ENCODE data around the gene MAPT. TPM values are rescaled to one million over a fixed set of nuclear protein-coding genes. Genes with fewer than 3 reads are reported as not detected.

The MAPT gene
- total RNA-seq, 1 donor from 2014 or later: 2.1 TPM

DNA sequence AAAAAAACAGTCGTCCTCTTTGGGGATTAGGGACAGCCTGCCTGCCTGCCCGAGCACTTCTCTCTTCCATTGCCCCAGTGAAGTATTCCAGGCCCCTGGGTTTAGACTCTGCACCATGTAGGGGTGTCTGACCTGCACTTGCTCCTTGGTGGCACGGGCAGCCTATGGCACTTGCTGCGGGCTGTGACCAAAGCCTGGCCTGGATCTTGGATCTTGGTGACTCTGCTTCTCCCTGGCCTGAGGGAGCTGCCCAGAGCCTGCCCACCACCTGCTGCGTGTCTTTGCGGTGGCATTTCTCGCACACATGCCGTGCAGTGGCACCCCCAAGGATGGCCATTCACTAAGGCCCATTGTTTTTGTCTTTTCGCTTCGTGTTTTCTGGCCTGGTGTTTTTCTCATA is 98.5 kb downstream of the MAPT start:
- H3K36me3 ChIP-seq (ENCODE audit: insufficient read depth, low read length): no peaks in the 10 kb centered on the region
- DNase-seq (ENCODE audit: low read depth) (no peak), FAIRE-seq (no peak)
- TF ChIP-seq EZH2 (IDR thresholded peaks at IDR 0.05; ENCODE audit: insufficient read depth, low read length) (no peak), CTCF (IDR thresholded peaks at IDR 0.05; ENCODE audit: insufficient read depth, low read depth, low read length) (no peak)
- H3K4me2 ChIP-seq (ENCODE audit: low read length): no peak overlapping the region
- no peaks in the 10 kb centered on the region for H4K20me1 ChIP-seq (ENCODE audit: insufficient read depth, low read length)
- no peak overlapping the region for H3K4me3 ChIP-seq (ENCODE audit: insufficient read depth, low read depth, low read length)
- H3K27me3 Mint-ChIP-seq (ENCODE audit: low read depth, unreplicated experiment): peaks cover 3% of the 10 kb centered on the region
- H3K4me3 Mint-ChIP-seq (ENCODE audit: unreplicated experiment): no peak overlapping the region
- no peak overlapping the region for H3K27ac ChIP-seq (ENCODE audit: low read depth, low read length)
- peaks cover 4% of the 10 kb centered on the region for H3K4me1 Mint-ChIP-seq (ENCODE audit: low read depth, unreplicated experiment)
- H3K9me3 ChIP-seq (ENCODE audit: insufficient read depth, low read depth, low read length): no peaks in the 10 kb centered on the region
- H3K79me2 ChIP-seq (ENCODE audit: insufficient read depth, low read length): no peaks in the 10 kb centered on the region
- no peak overlapping the region for H3K9ac ChIP-seq (ENCODE audit: low read length)
- H3K27ac Mint-ChIP-seq (ENCODE audit: unreplicated experiment): no peak overlapping the region
- H3K27me3 ChIP-seq (ENCODE audit: insufficient read depth, low read length): peaks cover 2% of the 10 kb centered on the region
- H3K36me3 Mint-ChIP-seq (ENCODE audit: low read depth, unreplicated experiment): no peaks in the 10 kb centered on the region
- H3K4me1 ChIP-seq (ENCODE audit: insufficient read depth, low read length): peaks cover 6% of the 10 kb centered on the region
- H2AFZ ChIP-seq (ENCODE audit: low read depth, low read length): no peak overlapping the region
- H3K9me3 Mint-ChIP-seq (ENCODE audit: unreplicated experiment): peaks cover 9% of the 10 kb centered on the region

- no peak overlapping the region for H3K27ac ChIP-seq (ENCODE audit: low read depth, low read length)
- H3K27ac Mint-ChIP-seq (ENCODE audit: unreplicated experiment): no peak overlapping the region
- no peaks in the 10 kb centered on the region for H3K27me3 ChIP-seq (ENCODE audit: insufficient read depth, low read length)
- FAIRE-seq (no peak), DNase-seq (ENCODE audit: low read depth) (no peak)
- peaks cover 4% of the 10 kb centered on the region for H3K4me1 Mint-ChIP-seq (ENCODE audit: low read depth, unreplicated experiment)
- H3K9me3 ChIP-seq (ENCODE audit: insufficient read depth, low read depth, low read length): no peaks in the 10 kb centered on the region
- no peak overlapping the region for H3K4me2 ChIP-seq (ENCODE audit: low read length)
- H3K36me3 ChIP-seq (ENCODE audit: insufficient read depth, low read length): no peaks in the 10 kb centered on the region
- no peak overlapping the region for H3K4me3 Mint-ChIP-seq (ENCODE audit: unreplicated experiment)
- H3K36me3 Mint-ChIP-seq (ENCODE audit: low read depth, unreplicated experiment): no peaks in the 10 kb centered on the region
- H3K9me3 Mint-ChIP-seq (ENCODE audit: unreplicated experiment): peaks cover 7% of the 10 kb centered on the region
- no peak overlapping the region for H3K4me3 ChIP-seq (ENCODE audit: insufficient read depth, low read depth, low read length)
- no peak for TF ChIP-seq EZH2 (IDR thresholded peaks at IDR 0.05; ENCODE audit: insufficient read depth, low read length)
- H3K4me1 ChIP-seq (ENCODE audit: insufficient read depth, low read length): peaks cover 6% of the 10 kb centered on the region
- H2AFZ ChIP-seq (ENCODE audit: low read depth, low read length): no peak overlapping the region
- H3K27me3 Mint-ChIP-seq (ENCODE audit: low read depth, unreplicated experiment): peaks cover 3% of the 10 kb centered on the region
- no peak overlapping the region for H3K9ac ChIP-seq (ENCODE audit: low read length)
- H3K79me2 ChIP-seq (ENCODE audit: insufficient read depth, low read length): no peaks in the 10 kb centered on the region
- H4K20me1 ChIP-seq (ENCODE audit: insufficient read depth, low read length): no peaks in the 10 kb centered on the region
These were observed 99.7 kb downstream of the MAPT start for GRCh38 chr17:45993962-45994627.

DNA sequence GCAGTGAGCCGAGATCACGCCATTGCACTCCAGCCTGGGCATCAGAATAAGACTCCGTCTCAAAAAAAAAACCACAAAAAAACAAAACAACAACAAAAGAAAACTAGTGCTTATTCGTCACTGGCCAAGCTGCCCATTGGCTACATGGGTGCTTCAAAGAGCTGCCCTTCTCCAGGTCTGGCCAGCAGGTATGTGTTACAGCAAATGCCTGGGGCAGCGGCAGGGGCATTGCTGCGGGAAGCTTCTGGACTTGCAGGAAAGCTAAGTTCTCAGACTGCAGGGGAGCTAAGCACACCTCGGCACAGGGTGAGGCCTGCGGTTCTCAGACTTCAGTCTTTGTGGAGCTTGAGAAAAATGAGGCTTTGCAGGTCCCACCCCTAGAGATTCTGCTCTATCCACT is 100.6 kb downstream of the MAPT start:
- Histone ChIP-seq H3K4me3 (ENCODE audit: insufficient read depth, low read depth, low read length) (no peak overlapping the region), H3K27ac (ENCODE audit: low read depth, low read length) (no peak overlapping the region), H3K9ac (ENCODE audit: low read length) (no peak overlapping the region), H4K20me1 (ENCODE audit: insufficient read depth, low read length) (no peaks in the 10 kb centered on the region), H3K4me2 (ENCODE audit: low read length) (no peak overlapping the region), H3K36me3 (ENCODE audit: insufficient read depth, low read length) (no peaks in the 10 kb centered on the region), H3K27me3 (ENCODE audit: insufficient read depth, low read length) (no peaks in the 10 kb centered on the region), H3K4me1 (ENCODE audit: insufficient read depth, low read length) (peaks cover 6% of the 10 kb centered on the region), H2AFZ (ENCODE audit: low read depth, low read length) (no peak overlapping the region), H3K79me2 (ENCODE audit: insufficient read depth, low read length) (no peaks in the 10 kb centered on the region), H3K9me3 (ENCODE audit: insufficient read depth, low read depth, low read length) (no peaks in the 10 kb centered on the region)
- FAIRE-seq: no peak
- peaks cover 2% of the 10 kb centered on the region for H3K36me3 Mint-ChIP-seq (ENCODE audit: low read depth, unreplicated experiment)
- H3K9me3 Mint-ChIP-seq (ENCODE audit: unreplicated experiment): peaks cover under 1% of the 10 kb centered on the region
- H3K4me3 Mint-ChIP-seq (ENCODE audit: unreplicated experiment): no peak overlapping the region
- peaks cover 6% of the 10 kb centered on the region for H3K4me1 Mint-ChIP-seq (ENCODE audit: low read depth, unreplicated experiment)
- peaks cover 4% of the 10 kb centered on the region for H3K27me3 Mint-ChIP-seq (ENCODE audit: low read depth, unreplicated experiment)
- DNase-seq (ENCODE audit: low read depth): no peak
- TF ChIP-seq CTCF (IDR thresholded peaks at IDR 0.05; ENCODE audit: insufficient read depth, low read depth, low read length): no peak
- TF ChIP-seq EZH2 (IDR thresholded peaks at IDR 0.05; ENCODE audit: insufficient read depth, low read length): no peak
- H3K27ac Mint-ChIP-seq (ENCODE audit: unreplicated experiment): peak overlapping the region; percentile 26

Data from astrocyte (in vitro differentiated cells and primary cell).